Esophagus mucosa (tissue), 1 donor: ENCODE results near the gene LMTK2. TPM values are rescaled to one million over a fixed set of nuclear protein-coding genes. Genes with fewer than 3 reads are reported as not detected.
A peak's percentile ranks its signal among the peaks of the same experiment; 100 is the strongest.

Experiments used
- ATAC-seq: fragments of 200-7000 bp; cut with Tn5 transposase; one replicate; pipeline ENCODE4 v1.9.1; 2020
- total RNA-seq: library from RNA; stranded (reverse); gene quantifications from one replicate; pipeline ENCODE4 v1.2.4, GENCODE V29; 2023
- donor health status: DM: yes; HTN: yes; CAD: no.

LMTK2 gene
- total RNA-seq, 1 donor from 2014 or later = 17.5 TPM

DNA sequence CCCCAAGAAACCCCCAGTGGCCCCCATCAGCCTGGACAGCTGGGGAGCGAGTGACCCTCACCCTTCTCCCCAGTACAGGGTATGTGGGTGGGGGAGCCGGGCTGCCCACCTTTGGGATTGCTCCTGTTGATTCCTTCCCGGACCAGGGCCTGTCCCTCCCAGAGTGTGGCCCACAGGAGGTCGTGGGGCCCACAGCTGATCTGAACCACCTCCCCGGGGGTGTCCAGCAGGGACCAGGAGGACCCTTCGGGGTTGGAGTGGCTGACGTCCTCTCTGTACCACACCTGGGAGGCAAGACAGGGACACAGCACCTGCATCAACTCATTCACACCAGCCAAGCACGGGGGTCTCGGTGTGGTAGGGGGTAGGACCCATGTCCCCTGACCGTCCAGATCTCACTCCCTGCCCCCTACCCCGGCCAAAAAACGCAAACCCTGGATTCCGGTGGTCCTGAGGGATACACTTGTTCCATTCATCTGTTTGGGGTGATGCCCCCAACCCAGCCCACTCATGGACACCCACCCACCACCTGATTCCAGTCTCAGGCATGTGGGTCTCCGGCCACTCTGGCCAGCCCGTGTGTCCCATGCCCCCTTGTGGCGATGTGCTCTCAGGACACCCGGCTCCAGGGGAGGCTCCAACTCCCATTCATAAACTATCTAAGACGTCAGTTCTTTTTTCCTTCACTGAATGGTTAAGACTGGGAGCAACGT, 134.5 kb downstream of the LMTK2 start:
- peak; percentile 15 for ATAC-seq

- no peak for ATAC-seq
These were observed 135.1 kb downstream of the LMTK2 start for GRCh38 chr7:98241674-98242241.

GRCh38 chr7:98242342-98242741, 135.7 kb downstream of the LMTK2 start:
- no peak for ATAC-seq

DNA sequence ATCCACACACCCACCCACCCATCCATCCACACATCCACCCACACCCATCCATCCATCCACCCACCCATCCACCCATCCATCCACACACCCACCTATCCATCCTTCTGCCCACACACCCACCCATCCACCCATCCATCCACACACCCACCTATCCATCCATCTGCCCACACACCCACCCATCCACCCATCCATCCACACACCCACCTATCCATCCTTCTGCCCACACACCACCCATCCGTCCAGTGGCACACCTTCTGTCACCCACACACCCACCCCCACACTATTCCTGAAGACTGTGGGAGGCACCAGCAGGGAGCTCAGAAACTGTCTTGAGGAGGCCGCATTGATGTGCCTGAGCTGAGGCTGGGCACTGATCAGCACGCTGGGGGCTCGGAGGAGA, 136.3 kb downstream of the LMTK2 start:
- ATAC-seq = no peak

DNA sequence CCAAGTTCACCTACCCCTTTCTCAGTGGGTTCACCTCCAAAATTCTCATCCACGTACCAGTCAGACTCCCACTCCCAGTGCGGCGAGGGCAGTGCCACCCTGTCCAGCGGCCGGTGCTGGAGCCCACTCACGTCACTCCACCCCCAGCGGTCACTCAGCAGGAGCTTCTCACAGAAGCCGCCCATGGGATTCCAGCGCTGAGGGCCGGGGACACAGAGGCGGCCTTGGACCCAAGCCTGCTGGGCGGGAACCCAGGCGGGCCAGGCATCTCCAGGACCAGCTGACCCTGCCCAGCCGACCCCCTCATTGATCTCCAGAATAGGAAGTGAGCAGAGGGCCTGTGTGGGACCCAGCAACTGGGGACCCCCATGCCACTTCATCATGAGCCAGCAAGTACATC, 138.2 kb downstream of the LMTK2 start:
- ATAC-seq = no peak

GRCh38 chr7:98248156-98248555, 141.5 kb downstream of the LMTK2 start:
- no peak for ATAC-seq

GRCh38 chr7:98249106-98249505, 142.4 kb downstream of the LMTK2 start:
- ATAC-seq = no peak

DNA sequence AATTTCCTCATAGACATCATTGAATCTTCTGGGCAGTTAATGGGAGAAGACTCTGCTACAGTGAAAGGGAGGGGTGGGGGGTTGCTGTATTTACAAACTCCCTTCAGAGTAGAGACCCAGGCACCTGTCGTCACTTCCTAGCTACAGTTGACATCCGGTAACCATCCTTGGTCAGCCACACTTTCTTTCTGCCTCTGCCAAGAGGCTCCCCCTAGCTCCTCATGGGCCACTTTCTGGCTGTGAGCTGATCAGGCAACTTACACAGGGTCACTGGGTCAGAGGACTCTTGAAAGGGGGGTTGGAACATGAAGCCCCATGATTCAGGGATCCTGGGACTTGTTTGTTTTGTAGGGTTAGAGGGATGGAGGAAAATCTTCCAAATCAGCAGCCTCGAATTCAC, 144.1 kb downstream of the LMTK2 start:
- no peak for ATAC-seq

- peak; percentile 22 for ATAC-seq
These were observed 144.6 kb downstream of the LMTK2 start for GRCh38 chr7:98251231-98251600.

GRCh38 chr7:98251601-98252424, 145.2 kb downstream of the LMTK2 start, which contains the start of gene TECPR1:
TECPR1 (minus strand) TSS chr7:98252232; CDS start chr7:98246146, 6,086 bp downstream.
- ATAC-seq = peak; percentile 98

- ATAC-seq = peak; percentile 63
These were observed 145.9 kb downstream of the LMTK2 start for GRCh38 chr7:98252425-98253054.

DNA sequence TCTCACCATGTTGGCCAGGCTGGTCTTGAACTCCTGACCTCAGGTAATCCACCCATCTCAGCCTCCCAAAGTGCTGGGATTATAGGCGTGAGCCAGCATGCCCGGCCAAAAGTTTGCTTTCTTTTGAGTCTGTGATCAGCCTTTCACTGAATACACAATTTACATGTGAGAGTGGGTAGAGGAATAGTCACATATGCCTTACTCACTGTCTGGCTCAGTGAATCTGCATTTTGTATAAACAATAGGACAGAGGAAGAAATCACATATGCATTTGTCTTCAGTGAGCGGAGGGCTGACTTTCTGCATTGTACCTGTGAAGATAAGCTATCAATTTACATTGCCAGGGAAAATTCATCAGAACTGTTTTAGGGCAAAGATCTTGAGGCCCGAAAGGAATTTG, 147.9 kb downstream of the LMTK2 start:
- no peak for ATAC-seq

DNA sequence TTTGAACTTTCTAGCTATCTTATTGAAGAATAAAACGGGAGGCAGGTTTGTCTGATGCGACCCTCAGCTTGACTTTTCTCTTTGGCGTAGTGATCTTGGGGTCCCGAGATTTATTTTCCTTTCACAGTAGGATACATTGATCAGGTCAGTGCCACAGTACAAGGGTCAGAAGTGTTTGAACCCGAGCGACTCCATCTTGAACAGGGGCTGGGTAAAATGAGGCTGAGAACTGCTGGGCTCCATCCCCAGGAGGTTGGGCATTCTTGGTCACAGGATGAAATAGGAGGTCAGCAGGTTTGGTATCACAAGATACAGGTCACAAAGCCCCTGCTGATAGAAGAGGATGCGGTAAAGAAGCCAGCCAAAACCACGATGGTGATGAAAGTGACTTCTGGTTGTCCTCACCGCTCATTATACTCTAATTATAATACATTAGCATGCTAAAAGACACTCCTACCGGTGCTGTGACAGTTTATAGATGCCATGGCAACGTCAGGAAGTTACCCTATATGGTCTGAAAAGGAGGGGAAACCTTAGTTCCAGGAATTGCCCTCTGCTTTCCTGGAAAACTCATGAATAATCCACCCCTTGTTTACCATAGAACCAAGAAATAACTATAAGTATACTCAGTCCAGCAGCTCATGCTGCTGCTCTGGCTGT, 148.4 kb downstream of the LMTK2 start:
- ATAC-seq = no peak

GRCh38 chr7:98256431-98256830, 149.8 kb downstream of the LMTK2 start:
- ATAC-seq = no peak

- no peak for ATAC-seq
These were observed 151.0 kb downstream of the LMTK2 start for GRCh38 chr7:98257701-98258100.

Other genes starting within 250 kb of the LMTK2 start
- 49.7 TPM for gene ASNS, start 234.5 kb upstream of the LMTK2 start, total RNA-seq
- gene OCM2, start 116.7 kb upstream of the LMTK2 start, total RNA-seq = not detected
- 0.76 TPM for gene BHLHA15, start 104.6 kb downstream of the LMTK2 start, total RNA-seq
- gene TECPR1, start 145.4 kb downstream of the LMTK2 start, total RNA-seq = 15.7 TPM
- 91.1 TPM for gene BRI3, start 174.8 kb downstream of the LMTK2 start, total RNA-seq